GM19035 (cell line): ENCODE data around the gene SMAD3.
A peak's percentile ranks its signal among the peaks of the same experiment; 100 is the strongest.

Source experiments
- ATAC-seq: cut with Tn5 transposase; IDR thresholded peaks from one replicate; pipeline ENCODE4 v1.9.1; 2021; ENCODE audit not compliant: unreplicated experiment

Gene SMAD3

DNA sequence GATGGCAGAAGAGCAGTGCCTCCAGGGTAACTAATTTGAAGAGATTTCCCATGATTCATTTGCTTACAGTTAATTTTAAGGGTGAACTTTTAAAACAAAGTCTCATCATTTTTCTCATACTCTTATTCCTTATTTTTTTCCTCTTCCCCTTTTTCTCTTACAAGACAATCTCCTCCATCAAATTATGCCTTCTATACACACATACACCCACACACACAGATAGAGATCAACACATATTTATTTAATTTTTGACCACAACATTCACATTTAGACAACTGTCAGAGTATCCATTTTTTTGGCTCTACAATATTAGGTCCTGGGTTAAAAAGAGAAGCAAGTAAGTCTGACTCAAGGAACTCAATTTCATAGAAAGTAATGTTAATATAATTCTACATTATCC lies 151.5 kb downstream of the SMAD3 start:
- ATAC-seq: no peak

DNA sequence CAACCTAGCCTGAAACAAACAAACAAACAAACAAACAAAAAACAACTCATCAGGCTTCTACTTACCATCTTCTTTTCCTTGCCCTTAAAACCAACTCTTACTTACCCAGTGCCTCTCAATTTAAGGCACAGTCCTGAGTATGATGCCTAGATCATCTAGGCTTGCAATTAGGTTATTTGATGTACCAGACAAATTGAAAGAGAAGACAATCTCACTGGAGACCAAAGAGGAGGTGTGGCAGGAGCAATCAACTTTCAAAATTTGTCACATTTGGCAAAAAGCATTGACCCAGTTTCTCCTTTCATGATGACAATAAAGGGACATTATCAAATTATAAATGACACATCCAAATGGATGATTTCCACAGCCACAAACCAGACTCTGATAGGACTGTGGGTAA lies 153.0 kb downstream of the SMAD3 start:
- ATAC-seq: no peak

DNA sequence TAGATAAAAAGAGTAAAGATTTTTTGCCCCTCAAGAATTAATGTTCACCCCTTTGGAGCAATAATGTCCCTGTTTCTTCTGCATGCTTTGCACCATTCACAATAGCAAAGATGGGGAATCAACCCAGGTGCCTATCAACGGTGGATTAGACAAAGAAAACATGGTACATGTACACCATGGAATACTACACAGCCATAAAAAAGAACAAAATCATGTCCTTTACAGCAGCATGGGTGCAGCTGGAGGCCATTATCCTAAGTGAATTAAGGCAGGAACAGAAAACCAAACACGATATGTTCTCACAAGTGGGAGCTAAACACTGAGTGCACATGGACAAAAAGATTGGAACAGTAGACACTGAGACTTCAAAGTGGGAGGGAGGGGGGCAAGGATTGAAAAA lies 153.9 kb downstream of the SMAD3 start:
- no peak for ATAC-seq

DNA sequence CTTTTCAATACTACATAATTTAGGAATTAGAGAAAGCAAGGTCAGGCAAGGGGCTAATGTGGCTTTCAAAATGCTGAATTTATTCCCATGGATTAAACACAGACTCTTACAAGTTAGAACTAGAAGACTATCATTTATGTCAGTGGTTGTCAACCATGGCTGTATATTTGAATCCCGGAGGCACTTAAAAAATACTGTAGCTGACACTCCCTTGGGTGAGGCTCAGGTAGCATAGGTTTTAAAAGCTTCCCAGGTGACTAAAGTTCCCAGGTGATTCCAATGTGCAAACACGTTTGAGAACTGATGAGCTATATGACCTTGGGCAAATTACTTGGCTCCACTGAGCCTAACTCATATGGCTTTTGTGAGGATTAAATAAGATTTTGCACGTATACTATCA lies 159.5 kb downstream of the SMAD3 start:
- ATAC-seq: no peak

DNA sequence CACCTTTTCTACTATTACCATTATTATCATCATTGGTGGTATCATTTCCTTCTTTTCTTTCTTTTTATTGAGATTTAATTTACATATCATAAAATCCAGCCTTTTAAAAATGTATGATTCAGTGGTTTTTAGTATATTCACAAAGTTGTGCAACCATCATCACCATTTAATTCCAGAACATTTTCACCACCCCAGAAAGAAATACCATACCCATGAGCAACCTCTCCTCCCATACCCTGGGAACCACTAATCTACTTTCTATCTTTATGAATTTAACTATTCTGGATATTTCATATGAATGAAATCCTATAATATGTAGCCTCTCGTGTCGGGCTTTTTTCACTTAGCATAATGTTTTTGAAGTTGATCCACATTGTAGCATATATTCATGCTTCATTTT lies 159.9 kb downstream of the SMAD3 start:
- ATAC-seq: no peak

DNA sequence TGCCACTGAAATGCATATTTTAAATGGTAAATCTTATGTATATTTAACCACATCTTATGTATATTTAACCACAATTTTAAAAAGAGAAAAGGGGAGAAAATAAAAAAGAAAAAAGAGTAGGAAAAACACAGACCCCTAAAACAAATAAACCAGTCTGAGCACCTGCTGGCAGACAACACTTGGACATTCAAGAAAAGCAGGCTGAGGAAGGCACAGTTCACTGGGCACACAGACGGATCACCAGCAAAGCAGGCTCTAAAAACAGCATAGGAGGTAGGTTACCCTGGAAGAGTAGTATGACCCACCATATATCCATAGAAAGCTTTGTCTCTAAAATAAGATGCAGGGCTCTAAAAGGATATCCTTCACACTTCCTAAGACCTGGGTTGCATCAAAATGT lies 162.0 kb downstream of the SMAD3 start:
- no peak for ATAC-seq

DNA sequence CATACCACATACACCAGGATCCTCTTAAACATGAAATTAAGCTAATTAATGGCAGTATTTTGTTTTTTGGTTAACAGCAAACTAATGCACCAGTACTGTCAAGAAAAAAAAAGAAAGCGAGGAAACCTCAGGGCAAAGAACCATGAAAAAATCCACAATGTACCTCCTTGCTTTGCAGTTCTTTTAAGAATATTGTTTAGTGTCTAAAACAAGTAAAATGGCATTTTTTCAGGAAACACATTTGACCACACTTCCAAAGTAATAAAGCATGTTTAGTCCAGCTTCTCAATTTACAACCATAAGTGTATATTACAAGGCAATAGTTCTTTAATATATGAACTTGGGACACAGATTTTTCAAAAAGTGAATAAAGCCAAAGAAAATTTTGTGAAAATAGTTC lies 162.4 kb downstream of the SMAD3 start:
- ATAC-seq: no peak

DNA sequence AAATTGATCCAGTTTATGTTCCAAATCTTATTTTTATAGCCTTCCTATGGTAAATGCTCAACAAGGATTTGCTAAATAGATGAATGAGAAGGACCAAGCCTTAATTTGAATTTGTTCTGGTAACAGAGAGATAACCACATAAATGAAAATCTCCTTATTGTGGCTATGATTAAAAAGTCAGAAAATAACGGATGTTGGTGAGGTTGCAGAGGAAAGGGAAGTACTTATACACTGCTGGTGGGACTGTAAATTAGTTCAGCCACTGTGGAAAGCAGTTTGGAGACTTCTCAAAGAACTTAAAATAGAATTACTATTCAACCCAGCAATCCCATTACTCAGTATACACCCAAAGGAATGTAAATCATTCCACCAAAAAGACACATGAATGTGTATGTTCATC lies 162.9 kb downstream of the SMAD3 start:
- no peak for ATAC-seq

DNA sequence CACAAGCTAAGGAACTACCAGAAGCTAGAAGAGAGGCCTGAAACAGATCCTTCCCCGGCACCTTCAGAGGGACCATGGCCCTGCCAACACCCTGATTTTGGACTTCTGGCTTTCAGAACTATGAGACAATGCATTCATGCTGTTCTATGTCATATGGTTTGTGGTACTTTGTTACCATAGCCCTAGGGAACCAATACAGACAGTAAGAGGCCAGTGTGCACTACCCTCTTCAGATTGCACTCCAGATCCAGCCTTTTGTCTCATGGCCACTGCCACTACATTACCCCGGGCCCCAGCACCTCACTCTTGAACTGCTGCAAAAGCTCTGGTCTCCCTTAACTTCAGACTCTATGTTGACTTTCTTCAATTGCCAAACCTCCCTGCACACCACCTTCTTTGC lies 165.1 kb downstream of the SMAD3 start:
- no peak for ATAC-seq

DNA sequence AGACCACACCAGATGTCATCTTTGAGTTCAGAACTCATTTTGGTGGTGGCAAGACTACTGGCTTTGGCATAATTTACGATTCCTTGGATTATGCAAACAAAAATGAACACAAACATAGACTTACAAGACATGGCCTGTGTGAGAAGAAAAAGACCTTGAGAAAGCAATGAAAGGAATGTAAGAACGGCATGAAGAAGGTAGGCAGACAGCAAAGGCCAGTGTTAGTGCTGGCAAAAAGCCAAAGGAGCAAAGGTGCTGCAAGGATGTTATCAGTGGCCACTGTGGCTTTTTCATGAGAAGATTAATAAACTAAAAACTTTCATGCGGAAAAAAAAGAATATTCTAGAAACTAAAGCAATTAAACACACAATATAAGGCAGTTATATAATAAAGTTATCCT lies 167.2 kb downstream of the SMAD3 start:
- no peak for ATAC-seq

DNA sequence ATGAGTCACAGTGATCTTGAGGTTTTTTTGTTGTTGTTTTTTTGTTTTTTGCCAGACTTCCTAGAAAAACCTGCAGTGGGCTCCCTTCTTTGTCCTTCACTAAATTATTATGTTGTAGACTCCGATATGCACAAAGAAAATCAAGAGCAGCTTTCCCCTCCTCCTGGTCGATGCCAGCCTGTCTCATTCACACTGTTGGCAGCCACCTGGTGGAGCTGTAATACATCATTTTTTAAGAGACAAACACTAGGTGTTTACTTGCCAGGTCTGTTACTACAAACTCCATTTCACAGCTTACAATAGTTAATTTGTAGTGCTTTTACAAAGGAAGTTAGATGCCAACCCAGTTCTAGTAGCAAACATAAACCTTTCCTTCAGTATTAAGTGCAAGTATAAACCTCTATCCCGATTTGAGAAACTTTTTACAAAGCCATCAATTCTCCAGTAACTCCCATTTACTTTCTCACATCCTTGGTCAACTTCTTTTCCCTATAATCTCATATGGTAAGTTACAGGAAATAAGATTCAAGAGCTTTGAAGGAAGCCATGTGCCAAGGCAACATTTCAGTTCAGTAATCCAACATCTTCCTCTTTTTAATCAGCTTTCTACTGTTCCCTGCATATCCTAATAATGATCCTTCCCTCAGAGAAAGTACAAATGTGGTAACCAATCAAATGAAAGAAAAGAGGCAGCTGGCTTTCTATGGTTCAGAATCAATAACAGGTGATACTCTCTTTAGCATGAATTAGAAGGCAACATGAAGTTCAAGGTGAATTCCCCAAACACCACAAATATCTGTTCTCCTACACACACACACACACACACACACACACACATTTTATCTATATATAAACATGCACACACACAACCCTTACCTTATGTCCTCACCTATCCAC lies 175.1 kb downstream of the SMAD3 start:
- no peak for ATAC-seq

DNA sequence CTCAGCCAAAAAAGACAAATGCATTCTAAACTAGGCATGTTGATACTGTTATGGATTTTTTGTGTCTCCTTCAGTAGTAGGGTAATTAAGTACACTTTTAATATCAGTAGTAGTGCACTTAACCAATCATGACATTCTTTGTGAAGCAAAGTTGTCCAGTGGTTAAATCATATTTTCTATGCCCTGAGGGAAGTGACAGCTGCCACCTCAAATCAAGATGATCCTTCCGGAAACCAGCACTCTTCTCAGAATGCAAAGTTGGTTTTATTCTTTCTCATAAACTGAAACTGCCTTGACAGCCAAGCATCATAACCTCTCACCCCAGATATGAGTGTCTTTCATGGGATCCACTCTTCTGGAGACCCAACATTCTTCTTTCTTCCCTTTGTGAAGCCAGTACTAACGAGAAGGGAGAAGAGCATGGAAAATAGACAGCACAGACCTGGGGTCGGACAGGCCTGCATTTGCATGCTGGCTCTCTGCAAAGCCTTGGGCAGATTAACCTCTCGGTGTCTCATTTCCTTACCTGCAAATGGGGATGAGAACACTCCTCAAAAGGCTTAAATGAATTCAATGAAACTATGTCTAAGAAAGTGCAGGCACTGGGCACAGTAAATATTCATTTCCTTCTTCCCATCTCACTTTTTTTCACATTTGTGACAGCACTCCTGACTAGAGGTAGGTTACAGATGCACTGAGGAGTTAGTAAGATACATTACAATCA lies 175.9 kb downstream of the SMAD3 start:
- ATAC-seq: peak; percentile 83

DNA sequence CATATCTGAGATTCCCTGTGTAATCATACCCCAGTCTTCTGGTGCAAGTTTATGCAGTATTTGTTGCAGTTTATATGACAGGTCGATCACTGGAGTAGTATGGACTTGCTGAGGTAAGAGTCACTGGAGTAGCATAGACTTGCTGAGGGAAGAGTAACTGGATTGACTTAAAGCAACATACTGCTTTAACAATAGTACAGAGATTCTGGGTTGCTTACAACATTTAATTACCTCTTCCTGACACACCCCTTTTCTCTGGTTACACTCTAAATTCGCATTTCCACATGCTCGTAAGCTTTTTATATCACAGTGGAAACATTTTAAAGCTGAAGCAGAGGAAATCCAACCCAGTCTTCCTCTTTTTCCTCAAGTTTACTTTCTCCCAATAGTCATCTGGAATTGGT lies 177.3 kb downstream of the SMAD3 start:
- no peak for ATAC-seq
